Muscle of arm (tissue), 12 donors: ENCODE data around the gene RCAN3. TPM values are rescaled to one million over a fixed set of nuclear protein-coding genes. Genes with fewer than 3 reads are reported as not detected.
"Not testable (repeated sequence)": the region's sequence is repeated elsewhere in the genome, so short reads cannot be mapped to it uniquely, and the experiment has no call there.

Source experiments
- DNase-seq: peaks from one replicate; pipeline ENCODE4 v3.0.0-alpha.2; 2013
- polyA plus RNA-seq, 12 donors: library from polyadenylated mRNA; unstranded; fragments of 120-200 nt; gene quantifications; one replicate each; pipeline ENCODE4 v1.2.1, GENCODE V29; 2013; ENCODE audit not compliant: insufficient read length in 12 of 12

Gene RCAN3
- polyA plus RNA-seq, 12 donors: 1.3 to 30.3 (median 2.0) TPM; not detected in 1

- DNase-seq: no peak
Observed at GRCh38 chr1:24508911-24509310, 6.3 kb downstream of the RCAN3 start.

GRCh38 chr1:24513706-24514105 is 11.1 kb downstream of the RCAN3 start:
- no peak for DNase-seq

DNA sequence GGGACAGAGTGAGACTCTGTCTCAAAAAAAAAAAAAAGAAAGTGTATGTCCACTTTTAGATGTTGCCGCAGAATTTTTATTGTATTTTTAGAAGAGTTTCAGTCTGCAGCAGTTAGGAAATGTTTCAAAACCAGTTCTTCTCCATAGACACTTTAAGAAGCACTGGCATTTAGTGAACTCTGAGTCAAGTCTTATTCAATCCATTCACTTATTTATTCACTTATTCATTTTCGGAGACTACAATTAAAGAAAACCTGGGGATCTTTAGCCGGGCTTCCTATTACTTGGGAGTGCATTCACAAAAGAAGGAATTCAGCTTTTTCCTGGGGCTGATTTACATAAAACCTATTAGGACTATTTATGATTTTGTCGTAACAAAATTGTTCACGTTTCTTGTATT is 12.3 kb downstream of the RCAN3 start:
- no peak for DNase-seq

DNA sequence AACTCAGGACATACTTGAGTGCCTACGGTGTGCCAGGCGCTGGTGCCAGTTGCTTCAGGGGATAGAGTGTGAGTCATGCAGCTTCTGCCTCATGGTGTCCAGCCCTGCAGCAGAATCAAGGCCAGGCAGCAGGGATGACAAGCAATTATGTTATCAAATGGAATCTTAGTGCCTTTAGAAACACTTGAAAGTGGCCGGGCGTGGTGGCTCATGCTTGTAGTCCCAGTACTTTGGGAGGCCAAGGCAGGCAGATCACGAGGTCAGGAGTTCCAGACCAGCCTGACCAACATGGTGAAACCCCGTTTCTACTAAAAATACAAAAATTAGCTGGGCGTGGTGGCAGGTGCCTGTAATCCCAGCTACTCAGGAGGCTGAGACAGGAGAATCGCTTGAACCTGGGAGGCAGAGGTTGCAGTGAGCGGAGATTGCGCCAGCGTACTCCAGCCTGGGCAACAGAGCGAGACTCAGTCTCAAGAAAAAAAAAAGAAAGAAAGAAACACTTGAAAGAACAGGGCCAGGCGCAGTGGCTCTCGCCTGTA is 13.1 kb downstream of the RCAN3 start:
- DNase-seq: not testable (repeated sequence)

- DNase-seq: no peak
Observed at GRCh38 chr1:24516506-24516905, 13.9 kb downstream of the RCAN3 start.

DNA sequence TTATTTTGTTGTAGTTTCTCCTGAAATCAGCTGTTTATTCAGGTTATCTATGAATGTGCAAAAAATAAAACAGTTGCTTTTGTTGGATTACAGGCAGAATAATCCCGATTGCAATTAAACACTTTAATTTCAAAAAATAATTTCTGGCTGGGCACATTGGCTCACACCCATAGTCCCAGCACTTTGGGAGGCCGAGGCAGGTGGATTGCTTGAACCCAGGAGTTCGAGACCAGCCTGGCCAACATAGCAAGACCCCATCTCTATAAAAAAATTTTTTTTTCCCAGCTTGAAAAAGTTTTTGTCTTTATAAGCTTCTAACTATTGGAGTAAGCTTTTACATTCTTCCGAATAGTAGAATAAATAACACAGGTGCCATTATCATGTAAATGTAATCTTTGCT is 15.3 kb downstream of the RCAN3 start:
- DNase-seq: no peak

DNA sequence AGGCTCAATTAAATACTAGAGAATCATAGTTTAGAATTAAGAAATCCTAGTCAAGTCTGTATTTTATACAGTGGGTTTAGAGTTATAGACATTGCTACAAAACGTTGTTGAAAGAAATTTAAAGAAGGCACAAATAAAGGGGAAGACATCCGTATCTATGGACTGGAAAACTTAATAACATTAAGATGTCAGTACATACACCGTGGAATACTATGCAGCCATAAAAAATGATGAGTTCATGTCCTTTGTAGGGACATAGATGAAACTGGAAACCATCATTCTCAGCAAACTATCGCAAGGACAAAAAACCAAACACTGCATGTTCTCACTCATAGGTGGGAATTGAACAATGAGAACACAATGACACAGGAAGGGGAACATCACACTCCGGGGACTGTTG is 17.6 kb downstream of the RCAN3 start:
- DNase-seq: not testable (repeated sequence)

GRCh38 chr1:24525606-24526005 is 23.0 kb downstream of the RCAN3 start:
- DNase-seq: no peak

GRCh38 chr1:24526045-24526444 is 23.4 kb downstream of the RCAN3 start:
- DNase-seq: no peak

GRCh38 chr1:24526940-24527542 is 24.4 kb downstream of the RCAN3 start:
- DNase-seq: no peak

DNA sequence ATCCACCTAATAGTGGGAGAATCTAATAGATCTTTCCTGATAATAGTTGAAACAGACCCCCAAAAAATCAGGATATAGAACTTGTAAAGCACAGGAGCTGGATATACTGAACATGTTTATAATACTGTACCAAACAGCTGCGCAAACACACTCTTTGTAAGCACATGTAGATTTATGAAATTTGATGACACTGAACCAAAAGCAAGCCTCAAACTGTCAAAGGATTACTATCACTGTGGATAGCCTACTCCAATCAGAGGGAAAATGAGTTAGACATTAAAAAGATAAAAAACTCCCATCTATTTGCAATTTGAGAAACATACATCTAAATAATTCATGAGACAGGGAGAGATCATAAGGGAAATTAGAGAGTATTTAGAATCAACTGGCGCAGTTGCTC is 26.1 kb downstream of the RCAN3 start:
- DNase-seq: no peak

- not testable (repeated sequence) for DNase-seq
Observed at GRCh38 chr1:24529292-24529691, 26.7 kb downstream of the RCAN3 start.

GRCh38 chr1:24535021-24535424 is 32.4 kb downstream of the RCAN3 start:
- no peak for DNase-seq

- no peak for DNase-seq
Observed at GRCh38 chr1:24535778-24536177, 33.1 kb downstream of the RCAN3 start.

- DNase-seq: no peak
Observed at GRCh38 chr1:24536391-24536840, 33.8 kb downstream of the RCAN3 start.

GRCh38 chr1:24540051-24540905 is 37.6 kb downstream of the RCAN3 start:
- no peak for DNase-seq

DNA sequence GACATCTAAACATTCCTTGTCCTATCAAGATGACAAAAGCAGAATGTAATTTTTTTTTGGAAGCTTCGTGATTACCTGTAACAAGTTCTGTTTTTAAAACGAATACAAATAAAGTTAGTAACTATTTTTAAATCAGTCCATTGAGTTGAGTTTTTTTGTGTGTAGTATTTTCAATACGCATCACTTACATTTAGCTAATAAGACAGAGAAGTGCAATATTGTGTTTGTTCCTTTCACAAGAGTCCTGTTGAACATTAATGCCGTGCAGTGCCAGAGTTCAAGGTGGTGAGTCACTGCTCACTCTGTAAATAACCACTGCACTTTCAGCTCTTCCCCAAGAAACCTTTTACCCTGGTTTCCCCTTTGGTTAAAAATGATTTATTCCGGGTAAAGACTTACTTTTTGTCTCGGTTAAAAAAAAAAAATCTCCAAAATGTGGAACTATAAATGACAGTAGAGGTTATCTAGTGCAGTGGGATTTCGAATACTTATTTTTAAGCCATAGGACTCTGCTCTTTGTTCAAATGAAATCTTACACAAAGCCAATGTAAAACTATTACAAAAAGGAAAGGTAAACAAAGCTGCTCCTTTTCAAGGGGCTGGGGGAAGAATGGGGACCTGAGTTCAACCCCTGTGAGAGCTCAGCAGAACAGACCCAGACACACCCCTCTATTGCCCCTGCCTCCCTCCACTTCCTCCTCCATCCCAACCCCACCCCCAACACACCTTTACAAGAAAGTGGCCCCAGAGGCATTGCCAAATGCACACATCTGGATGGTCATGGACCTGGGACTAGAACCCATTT is 38.5 kb downstream of the RCAN3 start:
- no peak for DNase-seq

GRCh38 chr1:24541711-24542346 is 39.2 kb downstream of the RCAN3 start:
- DNase-seq: no peak

DNA sequence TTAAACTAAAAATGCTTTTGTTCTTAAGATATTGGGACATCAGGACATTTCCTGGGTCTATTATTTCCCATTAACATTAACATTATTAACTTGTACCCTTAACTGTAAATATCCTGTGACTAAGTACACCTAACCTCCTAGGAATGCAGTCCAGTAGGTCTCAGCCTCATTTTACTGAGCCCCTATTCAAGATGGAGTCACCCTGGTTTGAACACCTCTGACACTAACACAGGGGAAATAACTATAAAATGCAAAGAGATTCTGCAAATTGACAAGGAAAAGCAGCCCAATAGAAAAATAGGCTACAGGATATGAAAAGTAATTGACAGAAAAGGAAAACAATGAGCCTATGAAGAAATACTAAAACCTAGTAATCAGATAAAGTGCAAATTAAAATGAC is 41.6 kb downstream of the RCAN3 start:
- no peak for DNase-seq

GRCh38 chr1:24545662-24546061 is 43.0 kb downstream of the RCAN3 start:
- DNase-seq: no peak

- DNase-seq: no peak
Observed at GRCh38 chr1:24547195-24547594, 44.6 kb downstream of the RCAN3 start.

- no peak for DNase-seq
Observed at GRCh38 chr1:24548070-24548469, 45.4 kb downstream of the RCAN3 start.
